Neural cell (in vitro differentiated cells): ENCODE results near the gene BRCA2.

Experiments
- CTCF ChIP-seq: fragments of 450-650 bp; IDR thresholded peaks from 2 replicates; pipeline ENCODE4 v1.5.1; 2014; ENCODE audit warnings: antibody characterized with exemption, mild to moderate bottlenecking, moderate library complexity; ENCODE audit not compliant: poor library complexity, severe bottlenecking
- EP300 ChIP-seq: fragments of 450-650 bp; conservative IDR thresholded peaks from 2 replicates; pipeline ENCODE4 v1.6.1; 2014; ENCODE audit warnings: antibody characterized with exemption, mild to moderate bottlenecking, moderate library complexity; ENCODE audit not compliant: poor library complexity, severe bottlenecking
- POLR2AphosphoS5 ChIP-seq: IDR thresholded peaks from 2 replicates; pipeline ENCODE4 v1.6.1; 2012
- RAD21 ChIP-seq: fragments of 450-650 bp; conservative IDR thresholded peaks from 2 replicates; pipeline ENCODE4 v1.6.1; 2014; ENCODE audit warnings: antibody characterized with exemption, mild to moderate bottlenecking, moderate library complexity
- TAF1 ChIP-seq: IDR thresholded peaks from 2 replicates; pipeline ENCODE4 v1.6.1; 2012; ENCODE audit warnings: low read depth

- no peak for TF ChIP-seq CTCF
- TF ChIP-seq RAD21: no peak
- TF ChIP-seq EP300: no peak
- no peak for TF ChIP-seq TAF1
- TF ChIP-seq POLR2AphosphoS5: no peak
Observed at GRCh38 chr13:32317716-32318465, 2.6 kb downstream of the BRCA2 start.
